SJCRH30 (cell line): ENCODE data around the gene OBSCN. TPM values are rescaled to one million over a fixed set of nuclear protein-coding genes. Genes with fewer than 3 reads are reported as not detected.
"Not testable (repeated sequence)": the region's sequence is repeated elsewhere in the genome, so short reads cannot be mapped to it uniquely, and the experiment has no call there.

ENCODE experiments used
- DNase-seq, 2 experiments: peaks; one replicate each; pipeline ENCODE4 v3.0.0-alpha.2; 2015 to 2020
- H3K27ac ChIP-seq: fragments of 250-450 bp; sonication (Bioruptor Pico); 2 replicates; pipeline ENCODE4 v1.5.1; 2020; ENCODE audit warnings: mild to moderate bottlenecking, moderate library complexity
- H3K27me3 ChIP-seq: fragments of 250-450 bp; sonication (Bioruptor Pico); 2 replicates; pipeline ENCODE4 v1.5.1; 2020; ENCODE audit warnings: mild to moderate bottlenecking, moderate library complexity
- H3K36me3 ChIP-seq: fragments of 250-450 bp; sonication (Bioruptor Pico); 2 replicates; pipeline ENCODE4 v1.5.1; 2020; ENCODE audit warnings: mild to moderate bottlenecking, moderate library complexity
- H3K4me1 ChIP-seq: fragments of 250-450 bp; sonication (Bioruptor Pico); 2 replicates; pipeline ENCODE4 v1.5.1; 2020; ENCODE audit warnings: mild to moderate bottlenecking, moderate library complexity
- H3K4me3 ChIP-seq: fragments of 250-450 bp; sonication (Bioruptor Pico); 2 replicates; pipeline ENCODE4 v1.5.1; 2020; ENCODE audit warnings: mild to moderate bottlenecking, moderate library complexity
- H3K9me3 ChIP-seq: fragments of 250-450 bp; sonication (Bioruptor Pico); replicated peaks from 2 replicates; pipeline ENCODE4 v1.5.1; 2020; ENCODE audit warnings: mild to moderate bottlenecking, moderate library complexity
- total RNA-seq: library from RNA; depleted of rRNA; stranded (reverse); fragments of >200 nt; shearing (Covaris generic); gene quantifications from 2 replicates; pipeline ENCODE4 v1.2.3, GENCODE V29; 2014

Gene OBSCN
- total RNA-seq, 1 experiment from 2014 or later = 8.3 TPM

DNA sequence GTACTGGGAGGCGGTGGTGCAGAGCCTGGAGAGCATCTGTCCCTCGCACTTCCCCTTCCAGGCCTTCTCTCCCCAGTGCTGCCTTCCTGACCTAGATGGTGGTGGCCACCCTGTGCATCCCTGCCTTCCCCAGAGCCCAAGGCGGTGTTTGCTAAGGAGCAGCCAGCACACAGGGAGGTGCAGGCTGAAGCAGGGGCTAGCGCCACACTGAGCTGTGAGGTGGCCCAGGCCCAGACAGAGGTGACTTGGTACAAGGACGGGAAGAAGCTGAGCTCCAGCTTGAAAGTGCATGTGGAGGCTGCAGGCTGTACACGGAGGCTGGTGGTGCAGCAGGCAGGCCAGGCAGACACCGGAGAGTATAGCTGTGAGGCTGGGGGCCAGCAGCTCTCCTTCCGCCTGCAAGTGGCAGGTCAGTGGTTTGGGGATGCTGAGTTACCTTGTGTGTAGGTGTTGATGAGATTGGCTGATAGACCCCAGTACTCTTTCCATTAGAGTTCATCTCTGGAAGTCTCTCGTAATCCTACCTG, 51.6 kb downstream of the OBSCN start:
- H3K4me1 ChIP-seq = no peaks in the 10 kb centered on the region
- H3K36me3 ChIP-seq = no peaks in the 10 kb centered on the region
- H3K27ac ChIP-seq = no peak overlapping the region
- H3K4me3 ChIP-seq = no peak overlapping the region
- 0 out of 2 replicates have a peak, but pooled peaks cover 3% of the 10 kb centered on the region for H3K9me3 ChIP-seq
- no peak for DNase-seq
- no peaks in the 10 kb centered on the region for H3K27me3 ChIP-seq

DNA sequence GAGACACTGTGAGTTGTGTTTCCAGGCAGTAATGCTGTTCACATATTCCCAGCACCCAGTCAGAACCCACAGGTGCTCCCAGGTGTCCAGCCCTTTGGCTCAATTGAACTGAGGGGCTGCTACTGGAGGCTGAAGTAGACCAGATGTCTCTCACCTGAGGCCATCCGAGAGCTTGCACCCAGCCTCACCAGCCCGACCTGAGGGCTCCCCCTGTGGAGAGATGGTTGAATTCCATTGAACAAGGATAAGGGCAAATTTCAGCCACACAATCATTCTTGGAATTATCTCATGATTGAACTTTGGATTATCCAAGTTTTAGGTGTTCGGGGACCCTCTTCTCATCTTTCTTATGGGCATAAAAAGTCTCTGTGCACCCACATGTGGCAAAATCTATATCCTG, 52.1 kb downstream of the OBSCN start:
- H3K4me3 ChIP-seq = no peak overlapping the region
- H3K4me1 ChIP-seq = no peaks in the 10 kb centered on the region
- H3K27me3 ChIP-seq = no peaks in the 10 kb centered on the region
- no peak for DNase-seq
- 0 out of 2 replicates have a peak, but pooled peaks cover 3% of the 10 kb centered on the region for H3K9me3 ChIP-seq
- H3K36me3 ChIP-seq = no peaks in the 10 kb centered on the region
- no peak overlapping the region for H3K27ac ChIP-seq

DNA sequence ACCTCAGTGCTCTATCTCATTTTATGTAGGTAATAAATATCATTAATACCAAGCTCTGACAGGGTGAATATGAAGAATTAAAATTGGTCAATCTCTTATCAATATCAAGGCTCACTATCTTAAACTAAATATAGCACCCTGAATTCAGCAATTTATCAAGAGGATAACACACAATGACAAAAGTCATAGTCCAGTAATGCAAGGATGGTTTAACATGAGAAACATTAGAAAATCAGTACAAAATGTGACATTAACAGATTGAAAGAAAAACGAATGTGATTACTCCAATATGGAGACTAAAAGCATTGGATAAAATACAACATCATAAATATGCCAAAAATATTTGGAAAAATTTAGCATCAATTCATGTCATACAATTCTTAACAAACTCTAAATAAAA, 53.9 kb downstream of the OBSCN start:
- Histone ChIP-seq H3K4me1 (no peaks in the 10 kb centered on the region), H3K27me3 (no peaks in the 10 kb centered on the region), H3K4me3 (no peak overlapping the region), H3K36me3 (no peaks in the 10 kb centered on the region), H3K9me3 (0 out of 2 replicates have a peak, but pooled peaks cover 3% of the 10 kb centered on the region), H3K27ac (no peak overlapping the region)
- DNase-seq = no peak

DNA sequence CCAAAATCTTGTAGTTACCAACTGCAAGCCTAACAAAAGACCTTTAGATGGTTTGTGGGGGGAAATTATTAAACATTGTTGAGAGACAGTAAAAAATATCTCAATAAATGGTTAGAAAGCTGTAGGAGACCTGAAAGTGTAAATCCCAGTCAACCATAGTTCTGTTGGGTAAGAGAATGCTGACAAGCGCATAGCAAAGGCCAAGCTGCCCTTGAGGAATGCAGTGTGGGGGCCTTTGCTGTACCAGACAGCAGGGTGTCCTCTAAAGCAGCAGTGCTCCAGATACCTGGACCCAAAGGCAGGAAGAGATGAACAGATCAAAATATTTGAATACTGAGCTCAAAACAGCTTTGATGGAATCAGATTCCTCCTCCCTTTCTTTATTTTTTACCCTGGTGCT, 54.6 kb downstream of the OBSCN start:
- Histone ChIP-seq H3K9me3 (0 out of 2 replicates have a peak, but pooled peaks cover 3% of the 10 kb centered on the region), H3K27ac (no peak overlapping the region), H3K4me3 (no peak overlapping the region), H3K4me1 (no peaks in the 10 kb centered on the region), H3K36me3 (no peaks in the 10 kb centered on the region), H3K27me3 (no peaks in the 10 kb centered on the region)
- DNase-seq = no peak

DNA sequence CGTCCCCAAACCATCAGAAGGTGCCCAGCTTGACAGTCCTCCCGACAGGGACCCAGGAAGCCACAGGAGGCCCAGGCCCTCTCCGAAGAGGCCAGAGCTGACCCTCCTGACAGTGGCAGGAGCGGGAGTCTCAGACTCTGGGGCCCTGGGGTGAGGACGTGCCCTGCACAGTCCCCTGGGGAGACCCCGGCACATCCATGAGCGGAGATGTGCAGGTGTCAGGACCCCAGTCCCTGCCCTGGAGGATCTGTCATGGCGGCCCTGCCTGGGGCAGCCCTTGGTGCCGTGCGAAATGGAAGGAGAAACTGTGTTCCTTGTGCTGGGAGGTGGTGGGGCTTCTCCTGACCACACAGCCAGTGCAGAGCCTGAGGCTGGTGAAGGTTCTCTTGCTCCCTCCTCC, 55.8 kb downstream of the OBSCN start:
- Histone ChIP-seq H3K4me1 (no peaks in the 10 kb centered on the region), H3K27me3 (no peaks in the 10 kb centered on the region), H3K4me3 (no peak overlapping the region), H3K27ac (no peak overlapping the region), H3K9me3 (0 out of 2 replicates have a peak, but pooled peaks cover 3% of the 10 kb centered on the region), H3K36me3 (no peaks in the 10 kb centered on the region)
- no peak for DNase-seq

DNA sequence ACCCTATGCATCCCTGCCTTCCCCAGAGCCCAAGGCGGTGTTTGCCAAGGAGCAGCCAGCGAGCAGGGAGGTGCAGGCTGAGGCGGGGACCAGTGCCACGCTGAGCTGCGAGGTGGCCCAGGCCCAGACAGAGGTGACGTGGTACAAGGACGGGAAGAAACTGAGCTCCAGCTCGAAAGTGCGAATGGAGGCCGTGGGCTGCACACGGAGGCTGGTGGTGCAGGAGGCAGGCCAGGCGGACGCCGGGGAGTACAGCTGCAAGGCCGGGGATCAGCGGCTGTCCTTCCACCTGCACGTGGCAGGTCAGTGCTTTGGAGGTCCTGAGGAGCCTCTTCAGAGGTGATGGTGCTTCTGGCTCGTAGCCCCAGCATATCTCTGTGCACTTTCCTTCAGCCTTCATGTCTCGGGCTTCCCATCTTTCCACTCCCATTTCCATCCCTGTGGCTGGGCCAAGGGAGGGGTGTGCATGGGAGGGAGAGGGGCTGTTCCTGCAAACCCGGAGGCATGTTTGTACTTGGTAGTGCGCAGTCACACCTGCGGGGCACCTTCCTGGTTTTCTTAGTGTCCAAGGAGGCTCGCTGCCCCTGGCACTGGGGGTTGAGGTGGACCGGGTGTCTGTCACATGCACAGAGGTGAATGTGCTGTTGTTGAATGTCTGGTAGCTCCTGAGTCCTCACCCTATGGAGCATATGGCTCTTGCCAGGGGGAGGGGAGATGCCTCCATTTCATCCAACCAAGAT, 56.4 kb downstream of the OBSCN start:
- no peak overlapping the region for H3K4me3 ChIP-seq
- DNase-seq = no peak
- 0 out of 2 replicates have a peak, but pooled peaks cover 3% of the 10 kb centered on the region for H3K9me3 ChIP-seq
- no peaks in the 10 kb centered on the region for H3K4me1 ChIP-seq
- no peaks in the 10 kb centered on the region for H3K27me3 ChIP-seq
- H3K27ac ChIP-seq = no peak overlapping the region
- H3K36me3 ChIP-seq = no peaks in the 10 kb centered on the region

DNA sequence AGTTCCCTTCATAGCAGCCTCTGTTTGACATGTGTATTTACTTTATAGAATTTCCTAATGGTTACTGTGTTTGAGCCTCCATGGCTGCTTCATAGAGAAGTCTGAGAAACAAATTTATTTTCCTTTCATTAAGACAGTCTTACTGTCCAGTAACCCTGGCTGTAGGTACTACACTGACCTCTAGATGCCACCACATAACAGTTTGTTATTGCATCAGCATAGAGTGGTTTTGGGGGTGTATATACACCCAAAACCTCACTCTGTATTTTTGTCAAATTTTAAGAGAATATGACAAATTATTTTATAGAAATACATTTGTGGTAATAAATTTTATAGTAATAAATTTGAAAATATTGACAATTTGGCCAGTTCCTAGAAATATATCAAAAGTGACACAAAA, 57.3 kb downstream of the OBSCN start:
- H3K9me3 ChIP-seq = 0 out of 2 replicates have a peak, but pooled peaks cover 3% of the 10 kb centered on the region
- peak in 1 of 2 experiments; percentile 20 for DNase-seq

DNA sequence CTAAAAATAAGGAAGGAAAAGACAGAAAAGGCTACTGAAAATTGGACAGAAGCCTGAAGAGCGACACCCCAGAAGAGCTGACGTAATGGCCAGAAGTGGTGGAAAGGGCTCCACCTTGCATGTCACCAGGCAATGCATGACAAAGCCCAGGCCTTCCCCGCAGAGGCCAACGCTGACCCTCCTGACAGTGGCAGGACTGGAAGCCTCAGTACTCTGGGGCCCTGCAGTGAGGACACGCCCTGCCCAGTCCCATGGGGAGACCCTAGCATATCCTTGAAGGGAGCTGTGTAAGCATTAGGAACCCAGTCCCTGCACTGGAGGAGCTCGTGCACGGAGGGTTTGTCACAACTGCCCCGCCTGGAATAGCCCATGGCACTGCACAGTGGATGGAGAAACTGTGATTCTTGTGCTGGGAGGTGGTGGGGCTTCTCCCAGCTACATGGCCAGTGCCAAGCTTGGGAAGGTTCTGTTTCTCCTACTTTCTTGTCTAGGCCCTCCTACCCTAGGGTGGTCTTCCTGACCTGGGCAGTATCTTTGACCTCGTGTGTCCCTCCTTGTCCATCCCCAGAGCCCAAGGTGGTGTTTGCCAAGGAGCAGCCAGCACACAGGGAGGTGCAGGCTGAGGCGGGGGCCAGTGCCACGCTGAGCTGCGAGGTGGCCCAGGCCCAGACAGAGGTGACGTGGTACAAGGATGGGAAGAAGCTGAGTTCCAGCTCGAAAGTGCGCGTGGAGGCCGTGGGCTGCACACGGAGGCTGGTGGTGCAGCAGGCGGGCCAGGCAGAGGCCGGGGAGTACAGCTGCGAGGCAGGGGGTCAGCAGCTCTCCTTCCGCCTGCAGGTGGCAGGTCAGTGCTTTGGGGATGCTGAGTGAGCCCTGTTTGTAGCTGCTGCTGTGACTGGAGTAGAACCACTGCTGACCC, 60.4 kb downstream of the OBSCN start:
- Histone ChIP-seq H3K9me3 (no peaks in the 10 kb centered on the region), H3K27ac (no peak overlapping the region), H3K36me3 (no peaks in the 10 kb centered on the region), H3K27me3 (no peaks in the 10 kb centered on the region), H3K4me1 (no peaks in the 10 kb centered on the region), H3K4me3 (no peak overlapping the region)
- no peak for DNase-seq

More for the DNA sequence above, 57.3 kb downstream of the OBSCN start:
- no peak overlapping the region for H3K27ac ChIP-seq
- no peaks in the 10 kb centered on the region for H3K27me3 ChIP-seq
- H3K36me3 ChIP-seq = no peaks in the 10 kb centered on the region
- H3K4me1 ChIP-seq = no peaks in the 10 kb centered on the region
- no peak overlapping the region for H3K4me3 ChIP-seq

DNA sequence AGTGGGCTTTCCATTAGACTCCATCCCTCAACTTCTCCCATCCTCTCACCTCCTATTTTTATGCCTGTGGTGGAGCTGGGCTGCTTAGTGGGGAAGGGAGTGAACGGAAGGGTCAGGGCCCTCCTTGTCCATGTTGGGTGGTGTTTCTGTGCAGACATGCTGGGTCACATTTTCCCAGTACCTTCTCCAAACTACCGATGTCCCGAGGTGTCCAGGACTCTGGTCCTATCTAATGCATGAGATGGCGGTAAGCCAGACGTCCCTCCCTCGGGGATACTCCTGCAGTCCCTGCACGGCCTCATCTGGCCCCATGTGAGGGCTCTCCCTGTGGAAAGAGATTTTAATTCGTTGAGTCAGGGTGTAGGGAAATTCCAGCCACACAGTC, 61.0 kb downstream of the OBSCN start:
- DNase-seq = no peak
- H3K4me3 ChIP-seq = no peak overlapping the region
- H3K9me3 ChIP-seq = no peaks in the 10 kb centered on the region
- H3K27me3 ChIP-seq = no peaks in the 10 kb centered on the region
- no peaks in the 10 kb centered on the region for H3K36me3 ChIP-seq
- no peaks in the 10 kb centered on the region for H3K4me1 ChIP-seq
- no peak overlapping the region for H3K27ac ChIP-seq

DNA sequence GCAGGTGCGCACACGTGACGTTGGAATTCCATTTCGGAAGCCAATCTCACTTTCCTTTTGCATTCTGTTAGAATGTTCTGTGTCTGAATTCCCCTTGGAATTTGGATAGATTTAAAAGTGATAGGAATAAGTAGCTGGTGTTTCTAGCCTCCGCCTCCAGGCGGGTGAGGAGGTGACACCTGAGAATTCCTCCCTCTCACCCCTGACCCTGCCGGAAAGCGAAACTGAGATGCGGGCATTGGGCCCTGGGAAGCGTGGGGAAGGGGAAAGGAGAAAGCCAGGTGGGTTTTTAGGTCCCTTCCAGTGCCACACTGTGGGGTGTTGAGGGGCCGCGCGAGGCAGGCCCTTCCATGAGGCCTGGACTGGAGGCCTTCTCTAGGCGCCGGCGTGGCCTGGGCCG, 61.6 kb downstream of the OBSCN start:
- not testable (repeated sequence) for DNase-seq, H3K4me1 ChIP-seq, H3K27me3 ChIP-seq, H3K27ac ChIP-seq, H3K9me3 ChIP-seq, H3K36me3 ChIP-seq, H3K4me3 ChIP-seq

DNA sequence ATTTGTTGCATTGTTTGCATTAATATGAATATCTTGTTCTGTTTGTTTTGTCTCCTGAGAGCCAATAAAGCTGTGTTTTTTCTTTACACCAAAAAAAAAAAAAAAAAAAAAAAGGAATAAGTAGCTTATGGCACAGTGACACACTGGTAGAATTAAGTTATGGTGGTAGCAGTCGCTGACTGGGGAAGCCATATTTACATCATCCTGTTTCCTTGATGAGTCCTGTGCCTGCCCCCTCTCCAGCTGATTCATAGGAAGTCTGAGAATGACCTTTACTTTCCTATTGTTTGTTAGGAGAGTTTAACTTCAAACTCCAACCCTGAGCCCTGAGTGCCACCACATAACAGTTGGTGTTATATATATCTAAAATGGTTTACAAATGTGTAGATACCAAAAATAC, 62.2 kb downstream of the OBSCN start:
- Histone ChIP-seq H3K27me3 (no peaks in the 10 kb centered on the region), H3K9me3 (no peaks in the 10 kb centered on the region), H3K36me3 (no peaks in the 10 kb centered on the region), H3K4me3 (no peak overlapping the region), H3K4me1 (no peaks in the 10 kb centered on the region), H3K27ac (no peak overlapping the region)
- DNase-seq = no peak

DNA sequence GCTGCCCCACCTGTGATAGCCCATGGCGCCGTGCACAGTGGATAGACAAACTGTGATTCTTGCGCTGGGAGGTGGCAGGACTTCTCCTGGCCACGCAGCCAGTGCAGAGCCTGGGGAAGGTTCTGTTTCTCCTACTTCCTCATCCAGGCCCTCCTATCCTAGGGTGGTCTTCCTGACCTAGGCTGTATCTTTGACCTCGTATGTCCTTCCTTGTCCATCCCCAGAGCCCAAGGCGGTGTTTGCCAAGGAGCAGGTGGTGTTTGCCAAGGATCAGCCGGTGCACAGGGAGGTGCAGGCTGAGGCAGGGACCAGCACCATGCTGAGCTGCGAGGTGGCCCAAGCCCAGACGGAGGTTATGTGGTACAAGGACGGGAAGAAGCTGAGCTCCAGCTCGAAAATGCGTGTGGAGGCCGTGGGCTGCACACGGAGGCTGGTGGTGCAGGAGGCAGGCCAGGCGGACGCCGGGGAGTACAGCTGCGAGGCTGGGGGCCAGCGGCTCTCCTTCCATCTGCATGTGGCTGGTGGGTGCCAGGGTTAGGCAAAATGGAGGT, 63.9 kb downstream of the OBSCN start:
- H3K4me1 ChIP-seq = no peaks in the 10 kb centered on the region
- H3K4me3 ChIP-seq = no peak overlapping the region
- H3K36me3 ChIP-seq = no peaks in the 10 kb centered on the region
- no peaks in the 10 kb centered on the region for H3K9me3 ChIP-seq
- H3K27me3 ChIP-seq = no peaks in the 10 kb centered on the region
- no peak for DNase-seq
- H3K27ac ChIP-seq = no peak overlapping the region

DNA sequence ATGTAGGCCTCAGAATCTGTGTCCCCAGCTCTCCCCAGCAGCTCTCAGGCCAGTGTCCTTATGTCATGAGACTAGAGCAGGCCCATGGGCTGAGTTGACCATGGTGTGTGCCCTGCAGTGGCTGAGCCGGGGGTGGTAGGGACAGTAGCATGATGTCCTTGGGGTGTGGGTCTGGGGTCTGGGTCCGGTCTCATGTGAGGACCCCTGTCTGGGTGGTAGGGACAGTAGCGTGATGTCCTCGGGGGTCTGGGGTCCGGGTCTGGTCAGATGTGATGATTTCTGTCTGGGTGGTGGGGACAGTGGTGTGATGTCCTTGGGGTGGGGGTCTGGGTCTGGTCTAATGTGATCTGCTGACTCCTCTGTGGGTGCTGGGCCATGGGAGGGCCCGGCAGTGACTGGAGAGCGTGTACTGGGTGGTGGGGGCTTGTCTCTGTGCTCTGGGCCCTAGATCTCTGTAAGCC, 64.5 kb downstream of the OBSCN start:
- H3K36me3 ChIP-seq = no peaks in the 10 kb centered on the region
- no peak overlapping the region for H3K27ac ChIP-seq
- no peak overlapping the region for H3K4me3 ChIP-seq
- no peaks in the 10 kb centered on the region for H3K4me1 ChIP-seq
- DNase-seq = no peak
- H3K27me3 ChIP-seq = no peaks in the 10 kb centered on the region
- H3K9me3 ChIP-seq = no peaks in the 10 kb centered on the region

DNA sequence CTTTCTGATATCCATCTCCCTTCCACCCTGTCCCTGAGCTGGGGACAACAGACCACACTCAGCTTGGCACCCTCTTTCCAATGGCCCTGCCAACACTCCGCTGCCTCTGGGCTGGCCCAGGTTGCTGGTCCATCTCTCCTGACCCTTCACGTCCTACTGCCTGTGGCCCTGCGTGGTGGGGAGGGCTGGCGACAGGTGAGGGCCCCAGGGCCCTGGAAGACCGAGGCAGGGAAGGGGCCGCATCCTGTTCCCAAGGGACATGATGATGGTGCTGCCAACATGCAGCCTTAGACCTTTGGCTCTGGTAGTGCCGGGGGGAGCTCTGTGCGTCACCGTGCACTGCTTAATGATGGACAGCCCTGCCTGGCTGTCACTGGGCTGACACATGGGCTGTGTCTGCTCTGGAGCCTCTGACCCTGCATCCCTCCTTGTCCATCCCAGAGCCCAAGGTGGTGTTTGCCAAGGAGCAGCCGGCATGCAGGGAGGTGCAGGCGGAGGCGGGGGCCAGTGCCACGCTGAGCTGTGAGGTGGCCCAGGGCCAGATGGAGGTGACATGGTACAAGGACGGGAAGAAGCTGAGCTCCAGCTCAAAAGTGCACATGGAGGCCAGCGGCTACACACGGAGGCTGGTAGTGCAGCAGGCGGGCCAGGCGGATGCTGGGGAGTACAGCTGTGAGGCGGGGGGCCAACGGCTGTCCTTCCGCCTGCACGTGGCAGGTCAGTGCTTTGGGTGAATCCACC, 65.2 kb downstream of the OBSCN start:
- Histone ChIP-seq H3K36me3 (no peaks in the 10 kb centered on the region), H3K9me3 (no peaks in the 10 kb centered on the region), H3K27ac (no peak overlapping the region), H3K4me3 (no peak overlapping the region), H3K4me1 (no peaks in the 10 kb centered on the region), H3K27me3 (no peaks in the 10 kb centered on the region)
- DNase-seq = no peak
